ENCODE results near the gene EDAR. TPM values are rescaled to one million over a fixed set of nuclear protein-coding genes. Genes with fewer than 3 reads are reported as not detected.

EDAR gene
- total RNA-seq, 1 donor from 2014 or later, result 5.1 TPM

- Mint-ChIP-seq H3K4me1 (ENCODE audit: unreplicated experiment) (peaks cover 10% of the 10 kb centered on the region), H3K4me3 (no peak overlapping the region), H3K27ac (no peak overlapping the region), H3K27me3 (no peaks in the 10 kb centered on the region), H3K36me3 (peaks cover 33% of the 10 kb centered on the region), H3K9me3 (peaks cover 25% of the 10 kb centered on the region)
- no peak for DNase-seq (ENCODE audit: extremely low spot score, unreplicated experiment)
- no peak for TF ChIP-seq CTCF (conservative IDR thresholded peaks at IDR 0.05)
Observed at GRCh38 chr2:108893277-108893676, 95.7 kb downstream of the EDAR start.

- DNase-seq (ENCODE audit: extremely low spot score, unreplicated experiment), result no peak
- H3K4me3 Mint-ChIP-seq, result no peak overlapping the region
Observed at GRCh38 chr2:108889907-108890306, 99.1 kb downstream of the EDAR start.

GRCh38 chr2:108884619-108885018 lies 104.4 kb downstream of the EDAR start:
- H3K36me3 Mint-ChIP-seq, result peaks cover 28% of the 10 kb centered on the region
- H3K27me3 Mint-ChIP-seq, result no peaks in the 10 kb centered on the region
- H3K4me3 Mint-ChIP-seq, result no peak overlapping the region
- peaks cover 16% of the 10 kb centered on the region for H3K9me3 Mint-ChIP-seq
- TF ChIP-seq CTCF (conservative IDR thresholded peaks at IDR 0.05), result no peak
- no peak for DNase-seq (ENCODE audit: extremely low spot score, unreplicated experiment)
- no peak overlapping the region for H3K27ac Mint-ChIP-seq
- H3K4me1 Mint-ChIP-seq (ENCODE audit: unreplicated experiment), result no peaks in the 10 kb centered on the region

More at GRCh38 chr2:108889907-108890306, 99.1 kb downstream of the EDAR start:
- Mint-ChIP-seq H3K9me3 (peaks cover 25% of the 10 kb centered on the region), H3K27me3 (no peaks in the 10 kb centered on the region), H3K4me1 (ENCODE audit: unreplicated experiment) (peaks cover 10% of the 10 kb centered on the region), H3K27ac (no peak overlapping the region), H3K36me3 (peaks cover 37% of the 10 kb centered on the region)
- TF ChIP-seq CTCF (conservative IDR thresholded peaks at IDR 0.05), result no peak

GRCh38 chr2:108878276-108878675 lies 110.7 kb downstream of the EDAR start:
- no peak overlapping the region for H3K4me3 Mint-ChIP-seq
- H3K27me3 Mint-ChIP-seq, result no peaks in the 10 kb centered on the region
- H3K4me1 Mint-ChIP-seq (ENCODE audit: unreplicated experiment), result no peaks in the 10 kb centered on the region
- H3K36me3 Mint-ChIP-seq, result peaks cover 44% of the 10 kb centered on the region
- H3K9me3 Mint-ChIP-seq, result peaks cover 13% of the 10 kb centered on the region
- no peak for DNase-seq (ENCODE audit: extremely low spot score, unreplicated experiment)
- H3K27ac Mint-ChIP-seq, result no peak overlapping the region
- no peak for TF ChIP-seq CTCF (conservative IDR thresholded peaks at IDR 0.05)

GRCh38 chr2:108877506-108877905 lies 111.5 kb downstream of the EDAR start:
- Mint-ChIP-seq H3K36me3 (peaks cover 42% of the 10 kb centered on the region), H3K27me3 (no peaks in the 10 kb centered on the region), H3K9me3 (peaks cover 9% of the 10 kb centered on the region), H3K27ac (no peak overlapping the region), H3K4me1 (ENCODE audit: unreplicated experiment) (no peaks in the 10 kb centered on the region), H3K4me3 (no peak overlapping the region)
- DNase-seq (ENCODE audit: extremely low spot score, unreplicated experiment), result no peak
- peak; percentile 60 for TF ChIP-seq CTCF (conservative IDR thresholded peaks at IDR 0.05)
